Activated T-helper 2 cell treated with anti-CD3 and anti-CD28 coated beads, Interferon-gamma antibody, Interleukin-2, Interleukin-4, amounts not matched to agents 10 μg/mL and 5 μg/mL and 100 μg/mL, durations not matched to agents 14 hours and 24 hours and 36 hours (primary cell): ENCODE measurements around the gene TMEM207. TPM values are rescaled to one million over a fixed set of nuclear protein-coding genes. Genes with fewer than 3 reads are reported as not detected.

Experiments used
- total RNA-seq: library from RNA; stranded (reverse); gene quantifications from 2 replicates; pipeline ENCODE4 v1.2.3, GENCODE V29; 2022

TMEM207 gene
- total RNA-seq, 1 donor from 2014 or later: not detected

Other genes starting within 250 kb of the TMEM207 start
- gene CLDN1, start 127.5 kb downstream of the TMEM207 start, total RNA-seq: 5.7 and 6.0 TPM in 2 replicates
- not detected in 2 replicates for gene CLDN16, start 61.7 kb downstream of the TMEM207 start, total RNA-seq
- gene IL1RAP, start 64.2 kb upstream of the TMEM207 start, total RNA-seq: 34.5 and 38.6 TPM in 2 replicates